Stimulated activated effector memory CD8-positive, alpha-beta T cell treated with anti-CD3 and anti-CD28 coated beads, Interleukin-12 subunit alpha, Interleukin-12 subunit beta, amount 100 ng/mL, for 72 hours (primary cell): Measurements from ENCODE around the gene BCL2L11.
A peak's percentile ranks its signal among the peaks of the same experiment; 100 is the strongest.

ENCODE experiments used
- ATAC-seq: fragments of 150-1000 bp; cut with Tn5 transposase; 2 replicates; pipeline ENCODE4 v1.10.0; 2021
- DNase-seq, 2 donors: peaks; one replicate each; pipeline ENCODE4 v3.0.0; 2021 to 2022; ENCODE audit warnings: low spot score in 2 of 2
- H3K27ac Mint-ChIP-seq: one replicate; pipeline ENCODE4 v1.8.0; 2022; ENCODE audit warnings: mild to moderate bottlenecking, mixed read lengths
- H3K36me3 Mint-ChIP-seq: one replicate; pipeline ENCODE4 v1.8.0; 2022; ENCODE audit warnings: mild to moderate bottlenecking, mixed read lengths
- H3K4me1 Mint-ChIP-seq: one replicate; pipeline ENCODE4 v1.8.0; 2022; ENCODE audit warnings: mixed read lengths
- H3K4me3 Mint-ChIP-seq: one replicate; pipeline ENCODE4 v1.8.0; 2022; ENCODE audit warnings: mild to moderate bottlenecking, mixed read lengths
- H3K9me3 Mint-ChIP-seq: one replicate; pipeline ENCODE4 v1.8.0; 2022; ENCODE audit warnings: mixed read lengths

Gene BCL2L11

GRCh38 chr2:111111101-111111755 is 9.5 kb upstream of the BCL2L11 start:
- peak; percentile 57 for ATAC-seq

DNA sequence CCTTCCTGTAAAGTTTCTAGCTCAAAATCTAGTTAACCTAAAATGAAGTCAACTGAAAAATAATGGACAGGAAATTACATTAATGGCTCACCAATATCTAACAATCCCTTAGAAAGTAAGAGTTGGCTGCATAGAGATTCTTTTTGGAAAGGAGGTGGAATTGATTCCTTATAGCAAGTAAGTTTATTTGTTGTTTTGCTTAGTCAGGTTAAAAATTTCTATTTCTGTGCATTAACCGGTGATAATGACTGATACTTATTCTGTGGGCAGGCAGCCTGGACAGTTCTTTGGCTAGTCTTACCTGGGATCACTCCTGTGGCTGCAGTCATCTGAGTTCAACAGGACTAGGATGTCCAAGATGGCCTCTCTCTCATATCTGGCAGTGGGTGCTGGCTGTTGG is 6.9 kb upstream of the BCL2L11 start:
- Mint-ChIP-seq H3K36me3 (peaks cover 28% of the 10 kb centered on the region), H3K27ac (no peak overlapping the region), H3K9me3 (no peaks in the 10 kb centered on the region), H3K4me3 (no peak overlapping the region), H3K4me1 (peaks cover 36% of the 10 kb centered on the region)
- DNase-seq (no peak), ATAC-seq (no peak)

More at GRCh38 chr2:111111101-111111755, 9.5 kb upstream of the BCL2L11 start:
- Mint-ChIP-seq H3K4me3 (no peak overlapping the region), H3K27ac (no peak overlapping the region), H3K36me3 (peaks cover 9% of the 10 kb centered on the region), H3K4me1 (peaks cover 19% of the 10 kb centered on the region), H3K9me3 (no peaks in the 10 kb centered on the region)
- no peak for DNase-seq

- H3K4me3 Mint-ChIP-seq, result peak overlapping the region; percentile 93
- H3K4me1 Mint-ChIP-seq, result peaks cover 52% of the 10 kb centered on the region
- peak overlapping the region; percentile 69 for H3K27ac Mint-ChIP-seq
- peaks cover 40% of the 10 kb centered on the region for H3K36me3 Mint-ChIP-seq
- H3K9me3 Mint-ChIP-seq, result no peaks in the 10 kb centered on the region
- peak in 1 of 2 donors; percentile 68 for DNase-seq
- ATAC-seq, result peak; percentile 70
Measured at GRCh38 chr2:111116011-111116746, 4.5 kb upstream of the BCL2L11 start.

- H3K4me3 Mint-ChIP-seq, result peak overlapping the region; percentile 93
- H3K4me1 Mint-ChIP-seq, result peaks cover 60% of the 10 kb centered on the region
- H3K27ac Mint-ChIP-seq, result peak overlapping the region; percentile 69
- no peaks in the 10 kb centered on the region for H3K9me3 Mint-ChIP-seq
- ATAC-seq, result peak; percentile 44
- peaks cover 49% of the 10 kb centered on the region for H3K36me3 Mint-ChIP-seq
- peak; percentile 42 to 75 for DNase-seq
Measured at GRCh38 chr2:111116843-111117597, 3.7 kb upstream of the BCL2L11 start.

GRCh38 chr2:111117598-111118480 is 2.9 kb upstream of the BCL2L11 start:
- Mint-ChIP-seq H3K4me1 (peaks cover 62% of the 10 kb centered on the region), H3K4me3 (peak overlapping the region; percentile 93), H3K9me3 (no peaks in the 10 kb centered on the region), H3K36me3 (peaks cover 53% of the 10 kb centered on the region), H3K27ac (peak overlapping the region; percentile 72)
- DNase-seq, result no peak
- no peak for ATAC-seq

DNA sequence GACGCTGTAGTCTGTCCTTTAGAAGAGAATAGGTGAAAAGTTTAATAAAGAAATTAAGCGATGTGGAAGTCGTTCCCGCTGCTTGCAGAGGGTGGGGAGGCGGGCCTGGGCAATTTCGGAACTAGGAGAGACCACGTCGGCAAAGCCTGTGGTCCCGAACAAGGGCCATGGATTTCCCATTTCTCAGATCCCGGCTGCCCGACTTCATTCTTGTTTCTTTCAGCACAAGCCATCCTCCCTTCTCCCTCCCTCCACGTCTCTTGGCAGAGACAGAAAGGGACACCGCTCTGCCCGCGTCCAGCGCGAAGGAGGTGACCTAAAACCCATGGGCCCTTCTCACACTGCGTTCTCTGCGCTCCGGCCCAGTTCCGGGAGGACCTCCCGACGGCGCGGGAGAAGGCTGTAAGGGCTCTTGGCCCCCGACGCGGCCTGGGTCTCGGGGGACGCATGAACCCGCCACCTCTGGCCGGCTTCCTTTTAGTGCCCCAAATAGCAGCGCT is 2.2 kb upstream of the BCL2L11 start:
- H3K4me1 Mint-ChIP-seq, result peaks cover 66% of the 10 kb centered on the region
- DNase-seq, result no peak
- no peak for ATAC-seq
- peak overlapping the region; percentile 72 for H3K27ac Mint-ChIP-seq
- peak overlapping the region; percentile 93 for H3K4me3 Mint-ChIP-seq
- no peaks in the 10 kb centered on the region for H3K9me3 Mint-ChIP-seq
- H3K36me3 Mint-ChIP-seq, result peaks cover 60% of the 10 kb centered on the region

DNA sequence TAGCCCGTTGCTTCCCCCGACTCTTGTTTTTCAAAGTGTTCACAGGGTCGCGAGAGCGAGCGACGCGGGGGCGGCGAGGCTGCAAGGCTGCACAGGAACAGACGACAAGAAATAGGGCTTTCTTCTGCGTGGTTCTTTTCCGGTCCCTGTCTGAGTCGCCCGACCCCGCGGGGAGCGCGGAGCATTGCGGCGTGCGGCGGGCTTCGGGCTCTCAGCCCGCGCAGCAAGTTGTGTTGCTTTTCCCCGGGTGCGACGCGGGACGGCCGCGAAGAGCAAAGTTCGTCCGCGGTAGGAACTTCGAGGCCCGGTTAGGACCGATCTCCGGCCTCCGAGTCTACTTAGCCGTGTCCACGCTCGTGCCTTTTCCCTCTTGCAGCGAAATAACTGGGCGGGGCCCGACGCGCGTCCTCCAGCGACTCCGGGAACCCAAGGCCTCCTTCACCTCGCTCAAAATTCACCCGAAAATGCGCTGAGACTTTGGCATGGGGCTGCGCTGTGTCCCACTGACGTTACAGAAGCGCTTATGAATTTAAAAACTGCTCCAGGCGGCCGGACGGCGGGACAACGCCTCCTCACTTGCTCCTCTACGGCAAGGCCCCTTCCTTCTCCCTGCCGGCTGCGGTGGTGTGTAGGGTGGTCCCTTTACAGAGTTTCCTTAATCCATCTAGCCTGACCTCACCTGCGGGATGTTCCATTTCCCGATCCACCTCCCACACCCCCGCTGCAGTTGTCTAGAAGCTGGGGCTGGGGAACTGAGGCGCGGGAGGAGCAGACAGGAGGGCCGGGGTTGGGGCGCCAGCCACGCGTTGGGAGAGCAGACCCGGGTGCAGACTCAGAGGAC is 1.5 kb upstream of the BCL2L11 start:
- peak; percentile 32 to 67 for DNase-seq
- peak overlapping the region; percentile 72 for H3K27ac Mint-ChIP-seq
- H3K9me3 Mint-ChIP-seq, result no peaks in the 10 kb centered on the region
- no peak for ATAC-seq
- peaks cover 67% of the 10 kb centered on the region for H3K36me3 Mint-ChIP-seq
- peaks cover 66% of the 10 kb centered on the region for H3K4me1 Mint-ChIP-seq
- peak overlapping the region; percentile 93 for H3K4me3 Mint-ChIP-seq

GRCh38 chr2:111119822-111120252 is 877 bp upstream of the BCL2L11 start:
- H3K9me3 Mint-ChIP-seq, result no peaks in the 10 kb centered on the region
- no peak for ATAC-seq

DNA sequence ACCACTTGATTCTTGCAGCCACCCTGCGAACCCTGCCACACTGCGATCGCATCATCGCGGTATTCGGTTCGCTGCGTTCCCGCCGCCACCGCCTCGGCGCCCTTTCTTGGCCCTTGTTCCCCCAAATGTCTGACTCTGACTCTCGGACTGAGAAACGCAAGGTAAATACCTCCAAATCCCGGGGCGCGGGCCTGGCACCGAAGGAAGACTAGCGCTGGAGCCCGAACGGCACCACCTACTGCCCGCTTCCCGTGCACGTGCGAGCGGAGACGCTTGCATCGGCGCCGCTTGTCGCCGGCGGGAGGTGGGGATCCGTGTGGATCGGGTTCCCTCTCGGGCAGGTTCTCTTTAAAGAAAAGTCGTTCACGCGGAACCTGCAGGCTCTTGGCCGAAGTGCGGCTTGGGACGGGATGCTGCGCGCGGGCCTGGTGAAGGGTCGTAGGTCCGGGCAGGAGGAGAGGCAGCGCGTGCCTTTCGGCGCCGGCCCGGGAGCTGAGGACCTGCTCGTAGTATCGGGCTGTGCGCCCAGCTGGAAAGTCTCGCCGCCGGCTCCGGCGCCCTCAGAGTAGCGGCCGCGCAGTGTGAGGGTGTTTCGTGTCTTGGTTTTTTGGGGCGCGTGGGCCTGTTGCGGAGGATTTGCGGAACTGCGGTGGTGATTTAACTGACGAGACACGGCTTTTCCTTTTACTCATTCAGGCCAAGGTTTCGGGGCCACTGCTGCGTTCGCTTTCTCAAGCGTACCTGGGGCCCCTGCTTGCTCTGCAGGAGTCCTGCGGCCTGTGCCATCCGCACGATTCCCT is 514 bp downstream of the BCL2L11 start:
- peaks cover 60% of the 10 kb centered on the region for H3K4me1 Mint-ChIP-seq
- DNase-seq, result peak; percentile 53 to 83
- H3K27ac Mint-ChIP-seq, result peak overlapping the region; percentile 88
- H3K36me3 Mint-ChIP-seq, result peaks cover 79% of the 10 kb centered on the region
- ATAC-seq, result peak; percentile 4
- no peaks in the 10 kb centered on the region for H3K9me3 Mint-ChIP-seq
- peak overlapping the region; percentile 93 for H3K4me3 Mint-ChIP-seq

More at GRCh38 chr2:111119822-111120252, 877 bp upstream of the BCL2L11 start:
- H3K4me1 Mint-ChIP-seq, result peaks cover 66% of the 10 kb centered on the region
- peak overlapping the region; percentile 10 for H3K27ac Mint-ChIP-seq
- DNase-seq, result no peak
- H3K36me3 Mint-ChIP-seq, result peaks cover 73% of the 10 kb centered on the region
- peak overlapping the region; percentile 93 for H3K4me3 Mint-ChIP-seq

DNA sequence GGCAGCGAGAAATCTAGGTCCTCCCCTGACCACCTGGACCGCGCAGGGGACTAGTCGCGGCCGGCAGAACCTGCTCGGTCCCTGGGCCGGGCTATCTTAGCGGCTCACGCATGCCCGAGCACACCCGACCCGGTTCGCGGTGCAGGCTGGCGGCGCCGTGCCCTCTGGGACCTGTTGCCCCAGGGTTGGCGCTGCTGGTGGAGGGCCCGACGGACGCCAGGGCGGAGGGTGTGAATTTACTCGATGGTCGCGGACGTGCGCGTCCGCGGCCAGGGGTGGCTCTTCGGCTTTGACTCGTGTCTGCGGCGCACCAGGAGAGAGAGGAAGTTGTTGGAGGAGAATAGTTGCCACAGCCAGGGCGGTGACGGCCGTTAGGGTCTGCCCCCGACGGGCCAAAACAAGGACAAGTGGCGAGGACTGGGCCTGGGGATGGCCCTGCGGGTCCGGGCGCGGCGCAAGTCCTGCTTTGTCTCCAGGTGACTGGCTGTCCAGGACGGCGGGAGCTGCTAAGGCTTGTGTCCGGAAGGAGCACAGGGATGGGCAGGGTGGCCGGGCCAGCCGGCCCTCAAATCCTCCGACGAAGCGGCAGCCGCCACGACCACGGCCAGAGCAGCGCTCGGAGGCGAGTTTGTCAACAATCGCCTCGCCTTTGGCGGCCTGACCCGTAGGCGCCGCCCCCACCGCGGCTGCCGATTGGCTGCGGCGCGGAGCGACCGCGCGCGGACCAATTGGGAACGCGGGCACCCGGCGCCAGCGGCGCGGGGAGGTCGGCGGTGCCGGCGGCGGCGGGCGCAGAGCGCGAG is 1.3 kb downstream of the BCL2L11 start:
- peak overlapping the region; percentile 93 for H3K4me3 Mint-ChIP-seq
- peak overlapping the region; percentile 88 for H3K27ac Mint-ChIP-seq
- no peaks in the 10 kb centered on the region for H3K9me3 Mint-ChIP-seq
- H3K4me1 Mint-ChIP-seq, result peaks cover 60% of the 10 kb centered on the region
- H3K36me3 Mint-ChIP-seq, result peaks cover 79% of the 10 kb centered on the region
- DNase-seq (peak; percentile 77 to 91), ATAC-seq (peak; percentile 68)

GRCh38 chr2:111122631-111123421 is 2.1 kb downstream of the BCL2L11 start:
- no peaks in the 10 kb centered on the region for H3K9me3 Mint-ChIP-seq
- peak; percentile 25 to 74 for DNase-seq
- H3K27ac Mint-ChIP-seq, result peak overlapping the region; percentile 52
- peaks cover 84% of the 10 kb centered on the region for H3K36me3 Mint-ChIP-seq
- H3K4me1 Mint-ChIP-seq, result peaks cover 58% of the 10 kb centered on the region
- peak overlapping the region; percentile 93 for H3K4me3 Mint-ChIP-seq
- ATAC-seq, result peak; percentile 11

- no peaks in the 10 kb centered on the region for H3K9me3 Mint-ChIP-seq
- H3K4me1 Mint-ChIP-seq, result peaks cover 58% of the 10 kb centered on the region
- peak overlapping the region; percentile 93 for H3K4me3 Mint-ChIP-seq
- ATAC-seq (no peak), DNase-seq (no peak)
- H3K36me3 Mint-ChIP-seq, result peaks cover 85% of the 10 kb centered on the region
- H3K27ac Mint-ChIP-seq, result no peak overlapping the region
Measured at GRCh38 chr2:111123751-111124150, 3.0 kb downstream of the BCL2L11 start.
